ENCODE measurements around the gene ZMYM4. TPM values are rescaled to one million over a fixed set of nuclear protein-coding genes. Genes with fewer than 3 reads are reported as not detected.

ZMYM4 gene
- total RNA-seq, 1 donor from 2014 or later: 19.8 TPM

GRCh38 chr1:35298464-35298863 is 30.0 kb downstream of the ZMYM4 start:
- no peak for DNase-seq (ENCODE audit: low read depth)

GRCh38 chr1:35300376-35300775 is 31.9 kb downstream of the ZMYM4 start:
- no peak overlapping the region for H3K4me3 ChIP-seq (ENCODE audit: low read depth, low read length)
- no peak for TF ChIP-seq CTCF (conservative IDR thresholded peaks at IDR 0.05; ENCODE audit: low read depth, low read length)
- DNase-seq (ENCODE audit: low read depth): no peak

More at GRCh38 chr1:35298464-35298863, 30.0 kb downstream of the ZMYM4 start:
- peak; percentile 82 for TF ChIP-seq CTCF (conservative IDR thresholded peaks at IDR 0.05; ENCODE audit: low read depth, low read length)
- no peak overlapping the region for H3K4me3 ChIP-seq (ENCODE audit: low read depth, low read length)

- no peak for DNase-seq (ENCODE audit: low read depth)
- H3K4me3 ChIP-seq (ENCODE audit: low read depth, low read length): no peak overlapping the region
- TF ChIP-seq CTCF (conservative IDR thresholded peaks at IDR 0.05; ENCODE audit: low read depth, low read length): no peak
Measured at GRCh38 chr1:35301674-35302392, 33.3 kb downstream of the ZMYM4 start.

- no peak for TF ChIP-seq CTCF (conservative IDR thresholded peaks at IDR 0.05; ENCODE audit: low read depth, low read length)
- no peak for DNase-seq (ENCODE audit: low read depth)
- H3K4me3 ChIP-seq (ENCODE audit: low read depth, low read length): no peak overlapping the region
Measured at GRCh38 chr1:35305383-35305782, 36.9 kb downstream of the ZMYM4 start.

GRCh38 chr1:35315649-35316048 is 47.1 kb downstream of the ZMYM4 start:
- TF ChIP-seq CTCF (conservative IDR thresholded peaks at IDR 0.05; ENCODE audit: low read depth, low read length): no peak
- no peak overlapping the region for H3K4me3 ChIP-seq (ENCODE audit: low read depth, low read length)
- no peak for DNase-seq (ENCODE audit: low read depth)

GRCh38 chr1:35316264-35316663 is 47.8 kb downstream of the ZMYM4 start:
- DNase-seq (ENCODE audit: low read depth): no peak
- H3K4me3 ChIP-seq (ENCODE audit: low read depth, low read length): no peak overlapping the region
- TF ChIP-seq CTCF (conservative IDR thresholded peaks at IDR 0.05; ENCODE audit: low read depth, low read length): no peak

Measured in epithelial cell of proximal tubule (primary cell).